Measurements from ENCODE around the gene UBTF. TPM values are rescaled to one million over a fixed set of nuclear protein-coding genes. Genes with fewer than 3 reads are reported as not detected.

The UBTF gene
- polyA plus RNA-seq (2012; ENCODE audit: insufficient read depth, insufficient read length, low read depth), result 106 TPM

- peaks cover 5% of the 10 kb centered on the region for H3K4me1 ChIP-seq
- no peak for TF ChIP-seq CTCF (IDR thresholded peaks at IDR 0.05; ENCODE audit: low read depth, low read length)
- peak within 1 kb of the TSS; percentile 84 for H3K4me3 ChIP-seq (ENCODE audit: low read depth, low read length)
- DNase-seq, result peak; percentile 88
- H3K27me3 ChIP-seq, result no peaks in the 10 kb centered on the region
- H3K9me3 ChIP-seq, result no peaks in the 10 kb centered on the region
- H3K36me3 ChIP-seq, result peaks cover 34% of the 10 kb centered on the region
These were observed at the start of gene UBTF for GRCh38 chr17:44219616-44220212. Gene UBTF, minus strand, starts transcription at chr17:44219675. Its CDS starts 1,446 bp downstream, at chr17:44218229.

GRCh38 chr17:44268709-44269534 is 49.4 kb upstream of the UBTF start:
- DNase-seq, result no peak
- no peaks in the 10 kb centered on the region for H3K27me3 ChIP-seq
- no peak for TF ChIP-seq CTCF (IDR thresholded peaks at IDR 0.05; ENCODE audit: low read depth, low read length)
- H3K9me3 ChIP-seq, result no peaks in the 10 kb centered on the region
- no peaks in the 10 kb centered on the region for H3K36me3 ChIP-seq
- no peak overlapping the region for H3K4me3 ChIP-seq (ENCODE audit: low read depth, low read length)
- no peaks in the 10 kb centered on the region; the same call in 1 of the 2 replicates for H3K4me1 ChIP-seq

- Histone ChIP-seq H3K9me3 (no peaks in the 10 kb centered on the region), H3K36me3 (no peaks in the 10 kb centered on the region), H3K4me1 (no peaks in the 10 kb centered on the region; the same call in 1 of the 2 replicates), H3K4me3 (ENCODE audit: low read depth, low read length) (no peak within 1 kb of the TSS), H3K27me3 (no peaks in the 10 kb centered on the region)
- TF ChIP-seq CTCF (IDR thresholded peaks at IDR 0.05; ENCODE audit: low read depth, low read length), result no peak
- no peak for DNase-seq
These were observed 48.5 kb upstream of the UBTF start, which contains the start of gene SLC4A1 for GRCh38 chr17:44267818-44268490. Gene SLC4A1, minus strand, starts transcription at chr17:44268135. Its CDS starts 5,269 bp downstream, at chr17:44262866.

GRCh38 chr17:44267165-44267455 is 47.6 kb upstream of the UBTF start:
- DNase-seq, result no peak
- Histone ChIP-seq H3K27me3 (no peaks in the 10 kb centered on the region), H3K36me3 (no peaks in the 10 kb centered on the region), H3K4me1 (no peaks in the 10 kb centered on the region; the same call in 1 of the 2 replicates), H3K4me3 (ENCODE audit: low read depth, low read length) (no peak overlapping the region), H3K9me3 (no peaks in the 10 kb centered on the region)
- TF ChIP-seq CTCF (IDR thresholded peaks at IDR 0.05; ENCODE audit: low read depth, low read length), result no peak

GRCh38 chr17:44266402-44267164 is 47.1 kb upstream of the UBTF start:
- no peaks in the 10 kb centered on the region for H3K27me3 ChIP-seq
- no peaks in the 10 kb centered on the region for H3K9me3 ChIP-seq
- H3K4me1 ChIP-seq, result no peaks in the 10 kb centered on the region; the same call in 1 of the 2 replicates
- H3K36me3 ChIP-seq, result no peaks in the 10 kb centered on the region
- no peak overlapping the region for H3K4me3 ChIP-seq (ENCODE audit: low read depth, low read length)
- no peak for DNase-seq
- 0 out of 2 replicates have a peak, but pooled peaks have one; percentile 8 for TF ChIP-seq CTCF (IDR thresholded peaks at IDR 0.05; ENCODE audit: low read depth, low read length)
